HL-60/S4 treated with retinoic acid at 250 ng/mL for 4 days and 3 days (cell line): ENCODE data around the gene ANKDD1A.

Experiments
- in situ Hi-C: fragments of 300-500 bp; cut with MboI; formaldehyde crosslinking; loops from 2 replicates; pipeline ENCODE4 v1.7.0; 2022; ENCODE audit warnings: low sequenced_read_pairs

The ANKDD1A gene

DNA sequence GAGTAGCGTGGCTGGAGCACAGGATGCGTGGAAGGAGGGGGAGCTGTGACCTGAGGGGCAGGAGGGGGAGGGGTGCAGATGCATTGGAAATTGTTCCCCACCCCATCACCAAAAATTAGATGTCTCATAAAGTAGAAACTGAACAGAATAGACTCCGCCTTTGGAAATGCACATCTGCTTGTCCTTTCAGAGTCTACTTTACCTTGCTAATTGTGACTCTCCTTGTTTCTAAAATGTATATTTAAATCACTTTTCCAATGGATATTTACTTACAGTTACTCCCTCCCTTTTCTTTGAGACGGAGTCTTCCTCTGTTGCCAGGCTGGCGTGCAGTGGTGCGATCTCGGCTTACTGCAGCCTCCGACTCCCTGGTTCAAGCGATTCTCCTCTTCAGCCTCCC is 47.4 kb downstream of the ANKDD1A start:
- in situ Hi-C loops: no loop called here

- in situ Hi-C loops: no loop called here
Measured at GRCh38 chr15:64960153-64960552, 48.5 kb downstream of the ANKDD1A start.

- in situ Hi-C loops: no loop called here
Measured at GRCh38 chr15:64961013-64961412, 49.3 kb downstream of the ANKDD1A start.

DNA sequence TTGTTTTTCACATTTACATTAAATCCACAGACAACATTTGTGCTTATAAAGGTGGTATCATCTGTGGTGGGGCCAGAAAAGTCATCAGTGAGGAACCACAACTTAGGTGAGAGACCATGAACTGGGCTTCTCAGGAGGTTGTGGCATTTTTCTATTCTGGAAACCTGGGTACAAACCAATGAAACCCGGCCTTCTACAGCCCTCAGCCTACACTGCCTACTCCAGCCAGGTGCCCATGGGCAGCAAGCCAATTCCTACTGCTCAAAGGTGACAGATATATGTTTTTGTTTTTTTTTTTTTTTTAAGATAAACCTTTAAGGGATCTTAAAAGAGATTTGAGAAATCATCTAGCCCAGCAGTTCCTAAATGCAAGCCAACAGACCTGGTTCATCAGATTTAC is 57.7 kb downstream of the ANKDD1A start:
- in situ Hi-C loops: no loop called here

DNA sequence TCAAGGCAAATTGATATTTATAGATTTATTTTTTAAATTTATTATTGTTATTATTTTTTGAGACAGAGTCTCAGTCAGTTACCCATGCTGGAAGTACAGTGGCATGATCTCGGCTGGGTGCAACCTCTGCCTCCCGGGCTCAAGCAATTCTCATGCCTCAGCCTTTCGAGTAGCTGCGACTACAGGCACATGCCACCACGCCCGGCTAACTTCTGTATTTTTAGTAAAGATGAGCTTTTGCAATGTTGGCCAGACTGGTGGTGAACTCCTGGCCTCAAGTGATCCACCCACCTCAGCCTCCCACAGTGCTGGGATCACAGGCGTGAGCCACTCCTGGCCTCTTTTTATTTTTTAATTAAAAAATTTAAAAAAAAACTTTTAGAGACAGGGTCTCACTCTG is 59.0 kb downstream of the ANKDD1A start:
- in situ Hi-C loops: no loop called here

- in situ Hi-C loops: no loop called here
Measured at GRCh38 chr15:64975390-64975789, 63.7 kb downstream of the ANKDD1A start.

DNA sequence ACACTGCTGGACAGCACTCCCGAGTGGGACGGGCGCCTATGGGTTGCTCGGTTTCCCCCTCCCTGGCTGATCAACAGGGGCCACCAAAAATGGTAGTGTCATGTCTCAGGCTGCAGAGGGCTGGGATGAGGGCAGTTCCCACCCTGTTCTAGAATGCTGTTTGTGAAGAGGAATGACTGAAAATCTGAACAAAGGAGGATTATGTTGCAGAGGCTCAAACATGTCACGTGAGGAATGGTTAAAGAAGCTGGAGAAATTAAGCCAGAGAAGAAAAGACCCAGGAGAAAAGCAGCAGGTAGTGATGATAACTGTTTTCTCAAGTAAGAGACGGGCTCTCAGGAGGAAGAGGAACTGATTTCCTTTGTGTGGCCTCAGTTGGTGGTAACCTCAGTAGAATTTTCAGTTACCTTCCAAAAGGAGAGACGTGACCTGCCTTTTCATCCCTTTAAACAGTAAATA is 67.6 kb downstream of the ANKDD1A start:
- in situ Hi-C loops: no loop called here

DNA sequence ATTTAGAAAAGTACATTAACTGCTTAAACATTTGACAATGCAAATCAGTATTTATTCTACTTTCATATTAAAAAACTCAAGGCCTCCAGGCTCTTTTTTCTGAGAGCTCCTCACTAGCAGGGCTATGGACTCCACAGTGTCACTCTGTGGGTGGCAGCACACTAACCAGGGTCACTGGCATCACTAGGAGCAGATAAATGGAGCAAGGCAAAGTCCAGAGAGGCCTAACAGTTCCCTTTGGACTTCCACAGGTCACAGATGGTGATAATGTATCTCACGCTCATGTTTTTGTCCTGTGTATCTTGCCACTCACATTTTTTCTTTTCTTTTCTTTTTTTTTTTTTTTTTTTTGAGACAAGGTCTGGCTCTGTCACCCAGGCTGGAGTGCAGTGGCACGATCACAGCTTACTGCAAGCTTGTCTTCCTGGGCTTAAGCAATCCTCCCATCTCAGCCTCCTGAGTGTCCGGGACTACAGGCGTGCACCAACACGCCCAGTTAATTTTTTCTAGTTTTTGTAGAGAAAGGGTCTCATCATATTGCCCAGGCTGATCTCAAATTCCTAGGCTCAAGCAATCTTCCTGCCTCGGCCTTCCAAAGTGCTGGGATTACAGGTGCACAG is 70.2 kb downstream of the ANKDD1A start:
- in situ Hi-C loops: no loop called here

DNA sequence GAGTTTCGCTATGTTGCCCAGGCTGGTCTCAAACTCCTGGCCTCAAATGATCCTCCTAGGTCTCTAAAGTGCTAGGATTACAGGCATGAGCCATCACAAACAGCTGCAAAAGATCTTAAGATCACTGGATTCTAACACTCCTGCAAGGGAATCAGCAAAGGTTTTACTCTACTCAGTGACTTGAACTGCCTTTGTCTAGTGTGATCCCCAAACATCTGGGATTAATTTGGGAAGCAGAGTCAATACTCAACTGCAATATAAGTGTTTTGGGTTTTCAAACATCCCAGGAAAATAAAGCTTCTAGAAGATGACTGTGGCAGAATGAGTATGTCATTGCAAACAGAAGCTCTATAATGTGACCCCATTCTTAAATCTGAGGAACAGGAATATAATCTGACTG is 70.8 kb downstream of the ANKDD1A start:
- in situ Hi-C loops: no loop called here

GRCh38 chr15:64985366-64986033 is 73.8 kb downstream of the ANKDD1A start:
- in situ Hi-C loops: no loop called here

GRCh38 chr15:64987136-64987535 is 75.4 kb downstream of the ANKDD1A start:
- in situ Hi-C loops: no loop called here

DNA sequence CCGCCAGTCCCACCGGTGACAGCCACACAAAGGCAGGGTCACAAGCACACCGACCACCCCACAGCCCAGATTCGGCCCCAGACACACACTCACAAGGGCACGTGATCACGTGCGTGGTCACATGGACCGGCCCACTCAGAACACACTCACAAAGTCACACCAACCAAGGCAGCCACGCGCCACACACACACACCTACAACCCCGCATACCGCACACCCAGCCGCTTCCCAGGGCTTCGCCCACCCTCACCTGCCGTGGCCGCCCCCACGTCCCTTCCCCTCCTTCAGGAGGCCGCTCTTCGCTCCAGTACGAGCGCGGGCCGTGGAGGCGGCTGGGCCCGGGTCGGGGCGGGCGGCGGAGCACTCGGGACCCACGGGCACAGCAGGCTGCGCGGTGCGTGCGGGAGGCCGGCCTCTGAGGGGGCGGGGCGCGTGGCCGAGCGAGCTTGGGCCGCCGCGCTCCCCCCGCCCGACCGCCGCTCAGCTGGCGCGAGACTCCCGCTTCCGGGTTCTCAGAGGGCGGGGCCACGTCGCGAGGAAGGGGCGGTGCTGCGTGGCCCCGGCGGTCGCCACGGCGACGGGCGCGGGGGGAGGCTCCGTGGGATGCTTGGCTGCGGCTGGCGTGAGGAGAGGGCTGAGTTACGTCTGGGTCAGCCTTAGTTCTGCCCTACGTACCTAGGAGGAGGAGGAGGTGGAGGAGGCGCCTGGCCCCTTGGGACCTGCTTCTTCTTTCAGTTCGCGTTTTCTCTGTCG is 77.9 kb downstream of the ANKDD1A start, which contains the start of gene SPG21:
SPG21 (minus strand) TSS at position 499 of the 752 bp plus-strand sequence. CDS start 6,345 bp downstream, outside the sequence.
- in situ Hi-C loops: no loop called here

DNA sequence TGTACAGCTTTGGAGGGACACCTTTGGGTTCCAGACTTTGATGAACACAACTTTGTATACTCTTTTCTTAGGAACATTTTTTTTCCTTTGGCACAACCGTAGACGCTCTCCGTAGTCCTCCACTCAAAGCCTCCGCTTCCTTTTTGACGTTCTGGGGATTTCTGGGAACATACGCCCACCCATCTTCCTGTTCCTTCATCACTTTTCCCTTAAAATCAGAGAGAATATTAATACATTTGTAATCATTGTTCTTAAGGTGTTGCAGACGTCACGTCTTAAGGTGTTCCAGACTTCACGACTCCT is 78.4 kb downstream of the ANKDD1A start:
- in situ Hi-C loops: no loop called here

DNA sequence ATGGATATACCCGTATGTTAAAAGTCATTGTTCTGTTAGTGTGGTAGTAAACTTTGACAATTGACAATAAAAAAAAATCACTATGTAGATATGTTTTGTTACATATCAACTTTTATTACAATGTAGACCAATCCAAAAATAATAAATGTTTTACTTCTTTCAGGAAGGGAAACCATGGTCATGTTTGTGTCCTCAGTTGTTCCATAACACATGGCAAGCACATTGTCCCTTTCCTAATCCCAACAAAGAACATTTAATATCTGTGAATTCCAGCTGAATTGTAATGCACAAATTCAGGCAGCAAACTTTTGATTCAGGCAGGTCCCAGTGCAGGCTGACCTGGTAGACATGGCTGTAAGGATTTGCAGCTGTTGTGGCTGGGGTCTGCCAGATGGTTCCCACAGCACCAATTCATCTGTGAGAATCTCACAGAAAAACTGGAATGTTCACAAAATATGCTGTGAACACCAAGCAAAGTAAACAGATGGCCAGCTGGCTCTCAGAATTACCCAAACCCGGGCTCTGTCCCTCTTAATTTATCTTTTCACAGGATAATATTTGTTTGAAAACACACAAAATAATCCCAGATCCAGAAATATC is 79.9 kb downstream of the ANKDD1A start:
- in situ Hi-C loops: no loop called here

DNA sequence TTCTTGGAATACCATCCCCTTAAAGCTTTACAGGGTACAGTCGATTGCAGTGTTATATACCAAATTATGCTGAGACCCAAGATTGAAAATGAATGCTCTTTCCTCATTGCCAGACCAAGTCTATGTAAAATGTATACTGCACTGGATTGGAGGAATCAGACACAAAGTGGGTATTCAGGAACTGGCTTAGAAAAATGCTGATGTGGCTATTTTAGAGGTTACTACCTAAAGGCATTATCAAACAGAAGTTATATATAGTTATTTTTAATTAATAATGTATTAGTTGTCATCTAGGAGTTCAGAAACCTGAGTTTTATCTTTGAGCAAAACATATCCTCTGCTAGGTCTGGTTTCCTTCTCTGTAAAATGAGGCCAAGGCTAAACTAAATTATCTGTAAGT is 81.6 kb downstream of the ANKDD1A start:
- in situ Hi-C loops: no loop called here

DNA sequence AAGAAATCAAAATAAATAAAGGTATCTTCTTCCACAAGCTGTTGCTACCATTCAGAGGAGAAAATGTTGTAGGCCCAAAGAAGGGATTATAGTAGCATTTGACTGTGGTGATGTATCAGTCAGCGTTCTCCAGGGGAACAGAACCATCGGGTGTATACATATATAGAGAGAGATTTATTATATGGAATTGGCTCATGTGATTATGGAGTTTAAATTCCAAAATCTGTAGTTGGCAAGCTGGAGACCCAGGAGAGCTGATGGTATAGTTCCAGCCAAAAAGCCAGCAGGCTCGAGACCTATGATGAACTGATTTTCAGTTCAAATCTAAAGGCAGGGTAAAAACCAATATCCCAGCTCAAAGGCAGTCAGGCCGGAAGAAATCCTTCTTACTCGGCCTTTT is 85.4 kb downstream of the ANKDD1A start:
- in situ Hi-C loops: no loop called here

GRCh38 chr15:64997745-64998375 is 86.2 kb downstream of the ANKDD1A start:
- in situ Hi-C loops: no loop called here

DNA sequence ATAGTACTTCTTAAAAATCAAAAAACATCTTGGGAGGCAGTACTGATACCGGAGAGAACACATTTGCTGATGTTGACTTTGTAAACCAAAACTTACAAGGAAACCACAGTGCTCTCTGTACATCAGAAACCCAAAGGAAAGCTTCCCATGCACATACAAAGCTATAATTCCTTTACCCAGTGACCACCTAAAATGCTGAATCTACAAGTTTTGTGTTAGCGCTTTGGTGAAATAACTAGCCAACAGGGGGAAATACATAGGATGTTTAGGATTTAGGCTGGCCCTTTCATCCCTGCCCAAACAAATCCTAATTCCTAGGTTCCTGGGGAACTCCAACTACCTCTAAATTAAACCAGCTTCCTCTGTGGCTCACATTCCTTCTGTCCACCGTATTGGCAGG is 93.3 kb downstream of the ANKDD1A start:
- in situ Hi-C loops: no loop called here

- in situ Hi-C loops: no loop called here
Measured at GRCh38 chr15:65006876-65007275, 95.2 kb downstream of the ANKDD1A start.
